HepG2 (cell line): ENCODE results near the gene FBXO7. TPM values are rescaled to one million over a fixed set of nuclear protein-coding genes. Genes with fewer than 3 reads are reported as not detected.

Experiments
- ATAC-seq: fragments of 200-7000 bp; cut with Tn5 transposase; 3 replicates; pipeline ENCODE4 v1.9.1; 2020; ENCODE audit warnings: mild to moderate bottlenecking, moderate library complexity
- BruUV-seq: library from RNA; stranded (reverse); fragments of 400-500 nt; replicated peaks from 2 replicates; lab custom pipeline; 2021; lab: Mats Ljungman, UMichigan
- CTCF ChIA-PET: fragments of 300-600 bp; formaldehyde crosslinking; extraction: SDS; loops from one replicate; lab custom pipeline; 2021; ENCODE audit warnings: low total read pairs, inconsistent platforms, low intra/inter-chr PET ratio; lab: Yijun Ruan, JAX
- POLR2A ChIA-PET: fragments of 350-600 bp; sonication (Branson Sonifier 250); formaldehyde crosslinking; loops from one replicate; lab custom pipeline; 2020; ENCODE audit warnings: antibody characterized with exemption, inconsistent platforms; lab: Yijun Ruan, JAX
- DNase-seq: peaks from one replicate; pipeline ENCODE4 v3.0.0-alpha.2; 2015; ENCODE audit warnings: low spot score
- FAIRE-seq: peaks from 3 replicates; lab custom pipeline; 2011; peaks lifted over from hg19 to GRCh38; lab: Jason Lieb, UNC
- H2AFZ ChIP-seq: one replicate; pipeline ENCODE4 v1.6.1; 2011; ENCODE audit warnings: low read length, inconsistent platforms
- H3K27ac ChIP-seq: fragments of 300-600 bp; 3 replicates; pipeline ENCODE4 v1.8.0; 2011; ENCODE audit warnings: mixed run types, mild to moderate bottlenecking, mixed read lengths, low read length, inconsistent platforms; ENCODE audit not compliant: insufficient read depth; ENCODE audit errors: extremely low read length
- H3K27me3 ChIP-seq, 2 experiments: fragments of 200-600 bp in 1 of 2; 2 replicates in 1 of 2; 3 replicates in 1 of 2; pipeline versions ENCODE4 v1.6.0 to v1.8.0; 2011; ENCODE audit warnings: low read length in 2 of 2, mild to moderate bottlenecking in 2 of 2, moderate library complexity in 2 of 2, inconsistent platforms in 1 of 2; ENCODE audit not compliant: insufficient read depth in 2 of 2, control insufficient read depth in 1 of 2
- H3K36me3 ChIP-seq, 2 experiments: fragments of 200-600 bp in 1 of 2; replicated peaks in 1 of 2; 2 replicates in 1 of 2; 3 replicates in 1 of 2; pipeline versions ENCODE4 v1.5.1 to v1.8.0; 2011; ENCODE audit warnings: low read length in 2 of 2, inconsistent platforms in 1 of 2; ENCODE audit not compliant: insufficient read depth in 2 of 2, control insufficient read depth in 1 of 2
- H3K4me1 ChIP-seq: 2 replicates; pipeline ENCODE4 v1.5.1; 2012; ENCODE audit warnings: low read length, inconsistent platforms; ENCODE audit not compliant: insufficient read depth
- H3K4me2 ChIP-seq: 2 replicates; pipeline ENCODE4 v1.6.0; 2011; ENCODE audit warnings: low read depth, low read length, inconsistent platforms
- H3K4me3 ChIP-seq, 3 experiments: fragments of 200-600 bp in 1 of 3; sonication (generic), shearing (Covaris generic) in 1 of 3; replicated peaks in 1 of 3; 2 replicates each; pipeline ENCODE4 v1.5.1; 2011 to 2016; ENCODE audit warnings: low read length in 3 of 3, inconsistent platforms in 2 of 3, low read depth in 2 of 3, mild to moderate bottlenecking in 2 of 3, control low read depth in 1 of 3, mixed read lengths in 1 of 3; ENCODE audit not compliant: insufficient read depth in 1 of 3
- H3K79me2 ChIP-seq: one replicate; pipeline ENCODE4 v1.6.1; 2011; ENCODE audit warnings: low read length, inconsistent platforms; ENCODE audit not compliant: insufficient read depth
- H3K9ac ChIP-seq: 2 replicates; pipeline ENCODE4 v1.6.0; 2011; ENCODE audit warnings: mild to moderate bottlenecking, low read depth, low read length, inconsistent platforms; ENCODE audit not compliant: insufficient read depth
- H3K9me3 ChIP-seq: 2 replicates; pipeline ENCODE4 v1.5.1; 2012; ENCODE audit warnings: mild to moderate bottlenecking, low read length
- H4K20me1 ChIP-seq: 2 replicates; pipeline ENCODE4 v1.6.0; 2011; ENCODE audit warnings: inconsistent platforms, mild to moderate bottlenecking, low read length, moderate library complexity; ENCODE audit not compliant: insufficient read depth
- CERS6 ChIP-seq: sonication (generic); formaldehyde crosslinking; IDR thresholded peaks from 2 replicates; pipeline ENCODE4 v1.5.0; 2020; ENCODE audit warnings: missing genetic modification reagents
- DR1 ChIP-seq: sonication (generic); formaldehyde crosslinking; IDR thresholded peaks from 2 replicates; pipeline ENCODE4 v1.8.0; 2021; ENCODE audit warnings: mild to moderate bottlenecking, missing genetic modification reagents, inconsistent platforms
- KLF11 ChIP-seq: IDR thresholded peaks from 2 replicates; pipeline ENCODE4 v1.6.1; 2016; ENCODE audit warnings: missing compliant biosample characterization
- MAZ ChIP-seq, 2 experiments: sonication (generic) in 1 of 2; formaldehyde crosslinking in 1 of 2; IDR thresholded peaks; 2 replicates each; pipeline versions ENCODE4 v1.5.0 to v1.6.1; 2012 to 2020; ENCODE audit warnings: low read depth in 2 of 2, mild to moderate bottlenecking in 2 of 2, borderline replicate concordance in 1 of 2, improper control_type of control experiment in 1 of 2, low read length in 1 of 2, missing genetic modification reagents in 1 of 2, moderate library complexity in 1 of 2
- PAF1 ChIP-seq: IDR thresholded peaks from 2 replicates; pipeline ENCODE4 v1.6.1; 2016; ENCODE audit warnings: missing genetic modification reagents, missing compliant biosample characterization
- PHF5A ChIP-seq: IDR thresholded peaks from one replicate; pipeline ENCODE4 v1.6.1; 2018; ENCODE audit warnings: low read depth, missing genetic modification reagents; ENCODE audit not compliant: unreplicated experiment
- POLR2AphosphoS5 ChIP-seq: IDR thresholded peaks from 2 replicates; pipeline ENCODE4 v1.6.1; 2012; ENCODE audit warnings: low read depth, low read length
- SNAPC4 ChIP-seq: sonication (generic); formaldehyde crosslinking; IDR thresholded peaks from 2 replicates; pipeline ENCODE4 v1.4.0; 2020; ENCODE audit warnings: mild to moderate bottlenecking, missing genetic modification reagents
- ZNF614 ChIP-seq: IDR thresholded peaks from 2 replicates; pipeline ENCODE4 v1.6.1; 2018; ENCODE audit warnings: missing biosample characterization, missing genetic modification reagents, inconsistent platforms, borderline replicate concordance
- ZNF616 ChIP-seq: sonication (generic); formaldehyde crosslinking; IDR thresholded peaks from 2 replicates; pipeline ENCODE4 v1.5.0; 2020; ENCODE audit warnings: low read depth, mild to moderate bottlenecking, missing genetic modification reagents
- WGBS: methylation state at CpG from one replicate; pipeline ENCODE4 v1.1.6; 2017; ENCODE audit warnings: low lambda C conversion rate; 5-methylcytosine and 5-hydroxymethylcytosine counted together
- in situ Hi-C: cut with HindIII; loops from 2 replicates; pipeline ENCODE4 v1.10.0; 2017; ENCODE audit warnings: low pct_unique_long_range_greater_than_20kb; ENCODE audit not compliant: extremely low pct_ligation_motif_present
- intact Hi-C: fragments of 100-400 bp; cut with micrococcal nuclease; formaldehyde crosslinking; loops from one replicate; pipeline ENCODE4 v1.10.0; 2022; ENCODE audit not compliant: unreplicated experiment
- polyA plus RNA-seq, 8 experiments: library from polyadenylated mRNA; depleted of rRNA in 3 of 8; stranded (reverse) in 7 of 8; unstranded in 1 of 8; fragments of >200 nt; fragmentation: Illumina TruSeq in 4 of 8; extraction: Trizol in 4 of 8; gene quantifications; 2 replicates each; pipeline versions ENCODE4 v1.2.1 to v1.2.3, GENCODE V29; 2011 to 2016; ENCODE audit warnings: low read depth in 4 of 8, missing spikeins in 1 of 8, mixed read lengths in 1 of 8; ENCODE audit not compliant: insufficient read depth in 1 of 8
- total RNA-seq, 5 experiments: library from RNA; depleted of rRNA; stranded (reverse); fragments of >200 nt; fragmentation: Illumina TruSeq; extraction: Trizol; gene quantifications; 2 replicates each; pipeline ENCODE4 v1.2.3, GENCODE V29; 2016; ENCODE audit warnings: low read depth in 1 of 5

Gene FBXO7
- total and polyA plus RNA-seq, 2 of the 13 experiments (the other 11 are each of a cell fraction or from before 2014, with no cell fraction given) = 105 to 172 TPM

- POLR2A ChIA-PET = no interaction called here
Observed at GRCh38 chr22:32480238-32480637, 5.6 kb downstream of the FBXO7 start.

More at GRCh38 chr22:32480238-32480637, 5.6 kb downstream of the FBXO7 start:
- in situ Hi-C loops = no loop called here
- H3K4me1 ChIP-seq = peaks cover 54% of the 10 kb centered on the region
- peaks cover 95% of the 10 kb centered on the region for H3K79me2 ChIP-seq
- FAIRE-seq = no peak
- intact Hi-C loops = no loop called here
- no peak overlapping the region for H3K27ac ChIP-seq
- no peak overlapping the region for H3K9ac ChIP-seq
- H2AFZ ChIP-seq = no peak overlapping the region
- H3K36me3 ChIP-seq = peaks cover 4 to 39% of the 10 kb centered on the region in 2 experiments
- no peak for DNase-seq
- H3K4me2 ChIP-seq = no peak overlapping the region
- no peaks in the 10 kb centered on the region for H3K9me3 ChIP-seq
- peaks cover 66% of the 10 kb centered on the region for H4K20me1 ChIP-seq
- no TSS peak for BruUV-seq
- TF ChIP-seq POLR2AphosphoS5 (no peak), PHF5A (CRISPR knock-in tag) (no peak), SNAPC4 (CRISPR knock-in tag) (no peak), PAF1 (CRISPR knock-in tag) (no peak), KLF11 (CRISPR knock-in tag) (no peak), MAZ (IDR thresholded peaks at IDR 0.05; ENCODE audit: borderline replicate concordance, low read depth, low read length) (no peak), MAZ (CRISPR knock-in tag; IDR thresholded peaks at IDR 0.05; ENCODE audit: low read depth) (no peak), CERS6 (CRISPR knock-in tag) (no peak), ZNF616 (CRISPR knock-in tag) (no peak), DR1 (no peak), ZNF614 (CRISPR knock-in tag) (no peak)
- ATAC-seq = no peak
- H3K27me3 ChIP-seq = no peaks in the 10 kb centered on the region
- CTCF ChIA-PET = no interaction called here
- no peak overlapping the region for H3K4me3 ChIP-seq
- 97% methylated on average over 1 of the region's 1 CpG for WGBS
